Measurements from ENCODE around the gene PKDREJ.

PKDREJ gene

GRCh38 chr22:46295277-46295971 is 32.3 kb upstream of the PKDREJ start:
- no peak for DNase-seq
- Mint-ChIP-seq H3K27ac (no peak overlapping the region), H3K9me3 (no peaks in the 10 kb centered on the region)

GRCh38 chr22:46294784-46295183 is 31.6 kb upstream of the PKDREJ start:
- Mint-ChIP-seq H3K4me3 (peak overlapping the region; percentile 87), H3K4me1 (peaks cover 52% of the 10 kb centered on the region), H3K27ac (no peak overlapping the region), H3K27me3 (ENCODE audit: low read depth, poor library complexity) (no peaks in the 10 kb centered on the region), H3K9me3 (no peaks in the 10 kb centered on the region), H3K36me3 (ENCODE audit: low read depth) (peaks cover 29% of the 10 kb centered on the region)
- DNase-seq: no peak
- no peak for TF ChIP-seq CTCF (IDR thresholded peaks at IDR 0.05)

More at GRCh38 chr22:46295277-46295971, 32.3 kb upstream of the PKDREJ start:
- TF ChIP-seq CTCF (IDR thresholded peaks at IDR 0.05): no peak
- H3K27me3 Mint-ChIP-seq (ENCODE audit: low read depth, poor library complexity): no peaks in the 10 kb centered on the region
- peaks cover 32% of the 10 kb centered on the region for H3K36me3 Mint-ChIP-seq (ENCODE audit: low read depth)
- H3K4me1 Mint-ChIP-seq: peaks cover 55% of the 10 kb centered on the region
- H3K4me3 Mint-ChIP-seq: peak overlapping the region; percentile 87

GRCh38 chr22:46293577-46294260 is 30.6 kb upstream of the PKDREJ start:
- Mint-ChIP-seq H3K4me3 (no peak overlapping the region), H3K4me1 (peaks cover 42% of the 10 kb centered on the region)
- DNase-seq: no peak

GRCh38 chr22:46292732-46293131 is 29.6 kb upstream of the PKDREJ start:
- Mint-ChIP-seq H3K4me1 (peaks cover 36% of the 10 kb centered on the region), H3K27ac (peak overlapping the region; percentile 36), H3K36me3 (ENCODE audit: low read depth) (peaks cover 15% of the 10 kb centered on the region), H3K9me3 (no peaks in the 10 kb centered on the region), H3K27me3 (ENCODE audit: low read depth, poor library complexity) (no peaks in the 10 kb centered on the region), H3K4me3 (no peak overlapping the region)
- DNase-seq: no peak
- no peak for TF ChIP-seq CTCF (IDR thresholded peaks at IDR 0.05)

More at GRCh38 chr22:46293577-46294260, 30.6 kb upstream of the PKDREJ start:
- H3K9me3 Mint-ChIP-seq: no peaks in the 10 kb centered on the region
- H3K27me3 Mint-ChIP-seq (ENCODE audit: low read depth, poor library complexity): no peaks in the 10 kb centered on the region
- TF ChIP-seq CTCF (IDR thresholded peaks at IDR 0.05): no peak
- peaks cover 19% of the 10 kb centered on the region for H3K36me3 Mint-ChIP-seq (ENCODE audit: low read depth)
- H3K27ac Mint-ChIP-seq: no peak overlapping the region

- no peak for DNase-seq
- H3K36me3 Mint-ChIP-seq (ENCODE audit: low read depth): peaks cover 18% of the 10 kb centered on the region
- H3K4me1 Mint-ChIP-seq: peaks cover 36% of the 10 kb centered on the region
- H3K4me3 Mint-ChIP-seq: no peak overlapping the region
- H3K27ac Mint-ChIP-seq: no peak overlapping the region
- H3K27me3 Mint-ChIP-seq (ENCODE audit: low read depth, poor library complexity): no peaks in the 10 kb centered on the region
- TF ChIP-seq CTCF (IDR thresholded peaks at IDR 0.05): no peak
- no peaks in the 10 kb centered on the region for H3K9me3 Mint-ChIP-seq
These were observed 29.0 kb upstream of the PKDREJ start for GRCh38 chr22:46292173-46292572.

All from nephron progenitor cell (in vitro differentiated cells).